HG02885 (cell line): ENCODE data around the gene COA3.

ENCODE experiments used
- ATAC-seq: cut with Tn5 transposase; IDR thresholded peaks from one replicate; pipeline ENCODE4 v1.9.1; 2021; ENCODE audit warnings: mild to moderate bottlenecking; ENCODE audit not compliant: unreplicated experiment, poor library complexity

COA3 gene

DNA sequence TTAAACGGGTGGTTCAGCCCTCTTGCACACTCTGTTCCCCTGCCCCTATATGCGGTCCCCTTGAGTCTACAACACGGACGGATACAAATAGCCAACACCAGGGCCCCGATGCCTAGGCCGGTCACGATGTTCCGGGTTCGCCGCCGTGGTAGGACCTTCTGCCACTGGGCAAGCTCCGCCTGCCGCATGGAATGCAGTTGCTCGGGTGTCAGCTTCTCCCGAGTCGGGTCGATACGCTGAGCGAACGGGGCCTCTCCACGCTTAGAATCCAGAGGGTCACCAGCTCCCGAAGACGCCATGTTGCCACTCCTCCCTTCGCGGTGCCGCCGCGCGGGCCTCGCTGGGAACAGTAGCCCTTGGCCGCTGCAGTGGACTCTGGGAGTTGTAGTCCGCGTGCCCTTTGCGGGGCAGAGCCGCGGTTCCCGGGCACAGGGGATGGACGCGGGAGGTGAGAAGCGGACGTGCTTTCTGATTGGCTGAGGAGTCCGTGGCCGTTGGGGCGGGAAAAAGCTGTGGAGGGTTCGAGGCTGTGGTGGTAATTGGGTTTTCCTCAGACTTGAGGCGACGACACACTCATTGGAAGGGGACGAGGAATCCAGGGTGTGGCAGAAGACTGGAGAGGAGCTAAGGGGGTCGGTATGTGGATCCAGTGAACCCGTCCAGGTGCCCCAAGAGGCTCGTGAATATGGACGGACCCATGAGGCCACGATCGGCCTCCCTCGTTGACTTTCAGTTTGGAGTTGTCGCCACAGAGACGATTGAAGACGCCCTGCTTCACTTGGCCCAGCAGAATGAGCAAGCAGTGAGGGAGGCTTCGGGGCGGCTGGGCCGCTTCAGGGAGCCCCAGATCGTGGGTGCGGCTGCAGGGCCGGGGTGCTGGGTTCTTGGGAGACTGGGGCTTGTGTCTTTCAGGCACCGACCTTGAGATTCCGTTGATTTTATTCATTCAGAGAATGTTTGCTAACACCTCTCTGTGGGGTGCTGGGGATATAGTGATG is at the start of gene COA3, which contains the start of gene CNTD1:
Gene COA3, minus strand, starts transcription at position 322 of the 998 bp plus-strand sequence. Its CDS starts 23 bp downstream, at position 299.
Gene CNTD1, plus strand, starts transcription at position 479 of the 998 bp plus-strand sequence. Its CDS starts 207 bp downstream, at position 686.
- ATAC-seq: peak; percentile 85

- ATAC-seq: no peak
Observed at GRCh38 chr17:42848093-42848492, 49.6 kb upstream of the COA3 start.

GRCh38 chr17:42846594-42847280 is 48.2 kb upstream of the COA3 start:
- no peak for ATAC-seq

GRCh38 chr17:42845918-42846593 is 47.6 kb upstream of the COA3 start:
- no peak for ATAC-seq

GRCh38 chr17:42845556-42845917 is 47.0 kb upstream of the COA3 start:
- no peak for ATAC-seq

DNA sequence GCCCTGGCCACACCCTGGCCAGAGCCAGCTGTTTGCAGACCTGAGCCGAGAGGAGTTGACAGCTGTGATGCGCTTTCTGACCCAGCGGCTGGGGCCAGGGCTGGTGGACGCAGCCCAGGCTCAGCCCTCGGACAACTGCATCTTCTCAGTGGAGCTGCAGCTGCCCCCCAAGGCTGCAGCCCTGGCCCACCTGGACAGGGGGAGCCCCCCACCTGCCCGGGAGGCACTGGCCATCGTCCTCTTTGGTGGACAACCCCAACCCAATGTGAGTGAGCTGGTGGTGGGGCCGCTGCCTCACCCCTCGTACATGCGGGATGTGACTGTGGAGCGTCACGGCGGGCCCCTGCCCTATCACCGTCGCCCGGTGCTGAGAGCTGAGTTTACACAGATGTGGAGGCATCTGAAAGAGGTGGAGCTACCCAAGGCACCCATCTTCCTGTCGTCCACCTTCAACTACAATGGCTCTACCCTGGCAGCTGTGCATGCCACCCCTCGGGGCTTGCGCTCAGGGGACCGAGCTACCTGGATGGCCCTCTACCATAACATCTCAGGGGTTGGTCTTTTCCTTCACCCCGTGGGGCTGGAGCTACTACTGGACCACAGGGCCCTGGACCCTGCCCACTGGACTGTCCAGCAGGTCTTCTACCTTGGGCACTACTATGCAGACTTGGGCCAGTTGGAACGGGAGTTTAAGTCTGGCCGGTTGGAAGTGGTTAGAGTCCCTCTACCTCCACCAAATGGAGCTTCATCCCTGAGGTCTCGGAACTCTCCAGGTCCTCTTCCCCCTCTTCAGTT is 46.5 kb upstream of the COA3 start:
- ATAC-seq: no peak

DNA sequence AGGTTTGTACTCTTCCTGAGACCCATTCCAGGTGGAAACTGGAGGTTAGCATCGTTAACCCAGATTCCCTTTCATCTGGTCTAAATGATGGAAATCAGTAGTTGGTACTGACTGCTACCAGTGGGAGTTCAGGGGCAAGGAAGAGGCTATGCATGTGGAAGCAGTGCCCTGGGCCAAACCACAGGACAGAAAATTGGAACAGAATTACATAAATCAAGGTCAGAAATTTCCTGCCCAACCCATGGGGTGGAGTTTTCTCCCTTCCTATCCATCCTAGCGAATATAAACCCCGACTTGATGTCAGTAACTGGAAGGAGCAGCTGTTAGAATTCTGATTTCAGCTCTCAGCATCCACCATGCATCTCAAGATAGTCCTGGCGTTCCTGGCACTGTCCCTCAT is 45.8 kb upstream of the COA3 start, which contains the start of gene AOC2:
Gene AOC2, plus strand, starts transcription at position 310 of the 400 bp plus-strand sequence. Its CDS starts 47 bp downstream, at position 357.
- ATAC-seq: no peak

GRCh38 chr17:42843358-42843934 is 44.9 kb upstream of the COA3 start:
- ATAC-seq: no peak

GRCh38 chr17:42841975-42842685 is 43.6 kb upstream of the COA3 start:
- ATAC-seq: no peak

GRCh38 chr17:42835732-42836131 is 37.2 kb upstream of the COA3 start:
- ATAC-seq: no peak

GRCh38 chr17:42833767-42834422 is 35.4 kb upstream of the COA3 start:
- ATAC-seq: no peak

DNA sequence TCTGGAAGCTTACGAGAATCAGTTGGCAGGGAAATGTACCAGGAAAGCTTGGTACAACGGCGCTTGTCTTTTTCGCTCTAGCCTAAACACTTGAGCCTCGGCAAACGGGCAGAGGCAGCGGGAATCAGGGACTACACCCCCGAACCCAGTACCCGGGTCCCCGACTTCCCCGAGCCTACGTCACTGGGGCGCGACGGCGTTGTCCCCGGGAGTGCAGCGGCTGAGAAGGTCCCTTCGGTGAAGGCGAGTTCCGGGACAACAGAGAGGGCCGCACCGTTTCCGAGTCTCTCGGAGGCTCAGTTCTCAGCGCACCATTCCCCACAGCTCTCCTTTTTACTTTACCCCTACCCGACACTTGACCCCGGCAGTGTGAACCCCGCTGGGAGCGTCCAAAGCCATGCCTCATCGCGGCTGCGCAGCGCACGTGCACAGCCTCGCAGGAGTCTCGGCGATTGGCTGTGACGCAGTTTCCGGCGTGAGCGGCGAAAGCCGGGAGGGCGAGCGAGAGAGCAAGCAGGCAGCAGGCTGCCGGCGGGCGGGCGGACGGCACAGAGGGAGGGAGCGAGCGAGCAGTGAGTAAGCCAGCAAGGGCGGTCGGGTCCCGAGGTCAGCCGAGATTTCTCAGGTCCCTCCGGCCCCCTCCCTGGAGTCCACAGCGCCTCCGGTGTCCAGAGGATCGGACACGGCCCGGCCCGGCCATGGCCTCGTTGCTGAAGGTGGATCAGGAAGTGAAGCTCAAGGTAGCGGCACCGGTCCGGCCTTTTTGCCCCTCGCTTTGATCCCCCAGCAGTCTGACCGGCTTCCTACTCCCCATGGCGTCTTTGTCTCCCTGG is 34.6 kb upstream of the COA3 start, which contains the start of gene PSME3:
Gene PSME3, plus strand, starts transcription at position 464 of the 833 bp plus-strand sequence. Its CDS starts 235 bp downstream, at position 699.
- ATAC-seq: peak; percentile 79

GRCh38 chr17:42832213-42832933 is 33.9 kb upstream of the COA3 start:
- no peak for ATAC-seq

- ATAC-seq: no peak
Observed at GRCh38 chr17:42830971-42831370, 32.5 kb upstream of the COA3 start.

DNA sequence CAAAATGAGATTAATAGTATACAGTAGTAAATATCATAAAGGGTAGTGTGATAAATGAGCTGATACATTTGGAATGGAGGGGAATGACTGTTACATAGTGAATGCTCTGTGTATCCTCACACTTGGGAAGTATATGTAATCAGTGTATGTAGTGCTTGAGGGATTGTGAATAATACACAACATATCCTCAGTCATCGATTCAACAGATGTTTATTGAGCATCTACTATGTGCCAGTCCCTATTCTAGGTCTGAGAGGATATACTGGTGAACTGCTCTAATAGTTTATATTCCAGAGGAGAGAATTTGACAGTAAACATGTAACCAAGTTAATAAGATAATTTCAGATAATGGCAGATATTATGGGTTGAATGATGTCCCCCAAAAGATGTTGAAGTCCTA is 29.0 kb upstream of the COA3 start:
- no peak for ATAC-seq

- ATAC-seq: no peak
Observed at GRCh38 chr17:42821176-42821575, 22.7 kb upstream of the COA3 start.
